ENCODE data around the gene PDGFC. TPM values are rescaled to one million over a fixed set of nuclear protein-coding genes. Genes with fewer than 3 reads are reported as not detected.
A peak's percentile ranks its signal among the peaks of the same experiment; 100 is the strongest.

Gene PDGFC
- total RNA-seq, 1 experiment from 2014 or later: 9.8 TPM

- no peak for ATAC-seq
- Histone ChIP-seq H3K27ac (ENCODE audit: low read depth, low read length) (no peak overlapping the region), H3K79me2 (ENCODE audit: insufficient read depth, low read length) (no peaks in the 10 kb centered on the region)
Measured at GRCh38 chr4:156956359-156956758, 15.2 kb downstream of the PDGFC start.

GRCh38 chr4:156954587-156954986, 17.0 kb downstream of the PDGFC start:
- H2AFZ ChIP-seq (ENCODE audit: low read depth, low read length, poor library complexity, severe bottlenecking): no peak overlapping the region
- POLR2A ChIA-PET: no interaction called here
- TF ChIP-seq ELF1 (IDR thresholded peaks at IDR 0.05; ENCODE audit: borderline replicate concordance, low read depth) (no peak), POLR2AphosphoS5 (IDR thresholded peaks at IDR 0.05; ENCODE audit: low read depth, low read length) (no peak)
- CTCF ChIA-PET: no interaction called here
- no peaks in the 10 kb centered on the region for H3K27me3 ChIP-seq (ENCODE audit: insufficient read depth, low read length)
- H3K79me2 ChIP-seq (ENCODE audit: insufficient read depth, low read length): no peaks in the 10 kb centered on the region
- no peak for DNase-seq (ENCODE audit: low read depth, low spot score)
- H4K20me1 ChIP-seq (ENCODE audit: insufficient read depth): no peaks in the 10 kb centered on the region
- no peak overlapping the region for H3K4me2 ChIP-seq (ENCODE audit: low read length)
- H3K9me3 ChIP-seq (ENCODE audit: control insufficient read depth in 1 of 2, insufficient read depth in 1 of 2, low read depth in 1 of 2, low read length in 2 of 2): no peaks in the 10 kb centered on the region
- H3K4me3 ChIP-seq (replicated peaks in 1 of 2; ENCODE audit: low read depth in 1 of 2, low read length in 2 of 2): no peak overlapping the region
- no peaks in the 10 kb centered on the region for H3K9me2 ChIP-seq (ENCODE audit: insufficient read depth)
- H3K9ac ChIP-seq (ENCODE audit: low read length): no peak overlapping the region
- no peaks in the 10 kb centered on the region for H3K36me3 ChIP-seq (ENCODE audit: control insufficient read depth in 1 of 2, insufficient read depth in 2 of 2, low read length in 2 of 2)
- intact Hi-C loops (cut with micrococcal nuclease): no loop called here
- RAD21 ChIA-PET (ENCODE audit: low non-redundant PET in 1 of 2, low total read pairs in 2 of 2, uncharacterized antibody in 2 of 2, unreplicated experiment in 2 of 2): no interaction called here
- ATAC-seq: no peak
- peaks cover 11 to 29% of the 10 kb centered on the region in 2 experiments for H3K4me1 ChIP-seq (ENCODE audit: control insufficient read depth in 1 of 2, insufficient read depth in 2 of 2, low read length in 2 of 2)
- BruUV-seq (replicated peaks): no TSS peak
- no peak overlapping the region for H3K27ac ChIP-seq (ENCODE audit: low read depth, low read length)

More at GRCh38 chr4:156956359-156956758, 15.2 kb downstream of the PDGFC start:
- Histone ChIP-seq H3K4me2 (ENCODE audit: low read length) (peak overlapping the region; percentile 12; the same call in 1 of the 2 replicates), H3K9me3 (ENCODE audit: control insufficient read depth in 1 of 2, insufficient read depth in 1 of 2, low read depth in 1 of 2, low read length in 2 of 2) (no peaks in the 10 kb centered on the region), H3K4me1 (ENCODE audit: control insufficient read depth in 1 of 2, insufficient read depth in 2 of 2, low read length in 2 of 2) (peaks cover 3 to 18% of the 10 kb centered on the region in 2 experiments; a peak in 3 of 4 replicates), H4K20me1 (ENCODE audit: insufficient read depth) (no peaks in the 10 kb centered on the region), H2AFZ (ENCODE audit: low read depth, low read length, poor library complexity, severe bottlenecking) (no peak overlapping the region), H3K9ac (ENCODE audit: low read length) (no peak overlapping the region), H3K27me3 (ENCODE audit: insufficient read depth, low read length) (no peaks in the 10 kb centered on the region), H3K36me3 (ENCODE audit: control insufficient read depth in 1 of 2, insufficient read depth in 2 of 2, low read length in 2 of 2) (no peaks in the 10 kb centered on the region), H3K4me3 (replicated peaks in 1 of 2; ENCODE audit: low read depth in 1 of 2, low read length in 2 of 2) (no peak overlapping the region), H3K9me2 (ENCODE audit: insufficient read depth) (no peaks in the 10 kb centered on the region)
- no peak for DNase-seq (ENCODE audit: low read depth, low spot score)
- intact Hi-C loops (cut with micrococcal nuclease): no loop called here
- TF ChIP-seq CTCF (IDR thresholded peaks at IDR 0.05 in 2 of 3, conservative IDR thresholded peaks at IDR 0.05 in 1 of 3; ENCODE audit: borderline replicate concordance in 1 of 3, insufficient read depth in 1 of 3, low read depth in 2 of 3, low read length in 2 of 3) (no peak), POLR2AphosphoS5 (IDR thresholded peaks at IDR 0.05; ENCODE audit: low read depth, low read length) (no peak), FOSL1 (IDR thresholded peaks at IDR 0.05; ENCODE audit: low read depth) (peak; percentile 46; the same call in 1 of the 2 replicates), JUND (IDR thresholded peaks at IDR 0.05) (peak; percentile 40), EZH2phosphoT487 (IDR thresholded peaks at IDR 0.05; ENCODE audit: borderline replicate concordance) (no peak)
- BruUV-seq (replicated peaks): no TSS peak
- POLR2A ChIA-PET: no interaction called here
- RAD21 ChIA-PET (ENCODE audit: low non-redundant PET in 1 of 2, low total read pairs in 2 of 2, uncharacterized antibody in 2 of 2, unreplicated experiment in 2 of 2): no interaction called here
- CTCF ChIA-PET: no interaction called here
